Muscle layer of duodenum (tissue), 2 donors: Measurements from ENCODE around the gene RNF166.
A peak's percentile ranks its signal among the peaks of the same experiment; 100 is the strongest.

Experiments used
- H3K27ac ChIP-seq: one replicate; pipeline ENCODE4 v1.7.0; 2013; ENCODE audit warnings: mild to moderate bottlenecking, low read length
- H3K27me3 ChIP-seq: one replicate; pipeline ENCODE4 v1.7.0; 2013; ENCODE audit warnings: low read depth, mild to moderate bottlenecking, control low read depth, low read length
- H3K36me3 ChIP-seq, 2 donors: one replicate each; pipeline ENCODE4 v1.7.0; 2013; ENCODE audit warnings: low read length in 2 of 2, control low read depth in 1 of 2, mild to moderate bottlenecking in 1 of 2; ENCODE audit not compliant: insufficient read depth in 2 of 2, control insufficient read depth in 1 of 2
- H3K4me1 ChIP-seq, 2 donors: one replicate each; pipeline ENCODE4 v1.7.0; 2013; ENCODE audit warnings: low read length in 2 of 2, mild to moderate bottlenecking in 2 of 2, control low read depth in 1 of 2, moderate library complexity in 1 of 2; ENCODE audit not compliant: insufficient read depth in 2 of 2, control insufficient read depth in 1 of 2
- H3K4me3 ChIP-seq, 2 donors: one replicate each; pipeline ENCODE4 v1.7.0; 2013; ENCODE audit warnings: low read length in 2 of 2, low read depth in 1 of 2, mild to moderate bottlenecking in 1 of 2
- H3K9me3 ChIP-seq, 2 donors: one replicate each; pipeline ENCODE4 v1.7.0; 2013; ENCODE audit warnings: low read length in 2 of 2, control low read depth in 1 of 2, mild to moderate bottlenecking in 1 of 2; ENCODE audit not compliant: control insufficient read depth in 1 of 2
- donor health status: healthy.

RNF166 gene

DNA sequence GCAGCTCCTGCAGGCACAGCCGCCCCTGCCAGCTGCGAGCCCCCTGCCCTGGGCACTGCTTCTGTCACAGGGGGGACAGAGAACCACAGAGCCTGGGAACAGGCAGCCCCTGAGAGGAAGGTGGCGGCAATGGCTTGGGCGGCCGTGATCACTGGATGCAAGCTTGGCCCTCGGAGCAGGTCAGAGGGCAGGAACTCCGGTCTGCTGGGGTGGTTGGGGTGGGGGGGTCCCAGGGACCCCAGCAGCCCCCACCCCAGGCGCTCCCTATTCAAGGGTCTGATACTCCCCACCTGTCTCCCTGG, 53.5 kb downstream of the RNF166 start:
- Histone ChIP-seq H3K4me3 (no peak overlapping the region), H3K27ac (no peak overlapping the region), H3K36me3 (peaks cover 5 to 32% of the 10 kb centered on the region in 2 donors), H3K4me1 (peaks cover 4 to 20% of the 10 kb centered on the region in 2 donors), H3K9me3 (no peaks in the 10 kb centered on the region), H3K27me3 (no peaks in the 10 kb centered on the region)

- H3K27ac ChIP-seq, result no peak overlapping the region
- no peak overlapping the region for H3K4me3 ChIP-seq
- H3K27me3 ChIP-seq, result no peaks in the 10 kb centered on the region
- no peaks in the 10 kb centered on the region for H3K9me3 ChIP-seq
- H3K4me1 ChIP-seq, result peaks cover 4 to 20% of the 10 kb centered on the region in 2 donors
- H3K36me3 ChIP-seq, result peaks cover 5 to 32% of the 10 kb centered on the region in 2 donors
These were observed 54.0 kb downstream of the RNF166 start for GRCh38 chr16:88651989-88652761.

- Histone ChIP-seq H3K36me3 (peaks cover 5 to 32% of the 10 kb centered on the region in 2 donors), H3K9me3 (no peaks in the 10 kb centered on the region), H3K27me3 (no peaks in the 10 kb centered on the region), H3K4me3 (peak overlapping the region; percentile 42 to 80), H3K27ac (peak overlapping the region; percentile 60), H3K4me1 (peaks cover 4 to 20% of the 10 kb centered on the region in 2 donors)
These were observed 54.8 kb downstream of the RNF166 start for GRCh38 chr16:88651276-88651988.

DNA sequence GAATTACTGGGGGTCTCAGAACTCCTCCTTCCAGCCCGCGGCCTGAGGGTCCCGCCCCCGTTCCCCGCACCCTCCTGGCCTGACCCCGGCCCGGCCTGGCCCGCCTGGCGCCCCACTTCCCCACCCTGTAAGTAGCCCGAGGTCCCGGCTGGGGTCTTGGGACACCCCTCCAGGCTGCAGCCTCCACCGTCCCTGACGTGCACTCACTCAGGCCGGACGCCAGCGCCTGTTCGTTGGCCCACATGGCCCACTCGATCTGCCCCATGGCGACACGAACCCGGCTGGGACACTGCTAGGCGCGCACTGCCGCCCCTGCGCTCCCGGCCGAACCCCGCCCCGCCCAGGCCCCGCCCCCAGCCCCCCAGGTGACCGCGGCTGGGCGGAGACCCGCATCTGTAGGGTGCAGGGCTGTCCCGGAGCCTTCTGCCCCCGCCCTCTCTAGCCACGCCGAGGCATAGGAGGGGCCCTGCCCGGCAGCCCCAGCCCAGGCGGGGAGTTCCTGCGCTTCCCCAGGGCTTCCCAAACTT, 55.4 kb downstream of the RNF166 start, which contains the start of gene CYBA:
Gene CYBA (minus strand): TSS at position 305 of the 527 bp plus-strand sequence. CDS start 40 bp downstream, at position 265.
- peak within 1 kb of the TSS; percentile 67 for H3K27ac ChIP-seq
- peaks cover 4 to 20% of the 10 kb centered on the region in 2 donors for H3K4me1 ChIP-seq
- no peaks in the 10 kb centered on the region for H3K27me3 ChIP-seq
- peak within 1 kb of the TSS; percentile 68 to 80 for H3K4me3 ChIP-seq
- H3K36me3 ChIP-seq, result peaks cover 5 to 32% of the 10 kb centered on the region in 2 donors
- H3K9me3 ChIP-seq, result no peaks in the 10 kb centered on the region

DNA sequence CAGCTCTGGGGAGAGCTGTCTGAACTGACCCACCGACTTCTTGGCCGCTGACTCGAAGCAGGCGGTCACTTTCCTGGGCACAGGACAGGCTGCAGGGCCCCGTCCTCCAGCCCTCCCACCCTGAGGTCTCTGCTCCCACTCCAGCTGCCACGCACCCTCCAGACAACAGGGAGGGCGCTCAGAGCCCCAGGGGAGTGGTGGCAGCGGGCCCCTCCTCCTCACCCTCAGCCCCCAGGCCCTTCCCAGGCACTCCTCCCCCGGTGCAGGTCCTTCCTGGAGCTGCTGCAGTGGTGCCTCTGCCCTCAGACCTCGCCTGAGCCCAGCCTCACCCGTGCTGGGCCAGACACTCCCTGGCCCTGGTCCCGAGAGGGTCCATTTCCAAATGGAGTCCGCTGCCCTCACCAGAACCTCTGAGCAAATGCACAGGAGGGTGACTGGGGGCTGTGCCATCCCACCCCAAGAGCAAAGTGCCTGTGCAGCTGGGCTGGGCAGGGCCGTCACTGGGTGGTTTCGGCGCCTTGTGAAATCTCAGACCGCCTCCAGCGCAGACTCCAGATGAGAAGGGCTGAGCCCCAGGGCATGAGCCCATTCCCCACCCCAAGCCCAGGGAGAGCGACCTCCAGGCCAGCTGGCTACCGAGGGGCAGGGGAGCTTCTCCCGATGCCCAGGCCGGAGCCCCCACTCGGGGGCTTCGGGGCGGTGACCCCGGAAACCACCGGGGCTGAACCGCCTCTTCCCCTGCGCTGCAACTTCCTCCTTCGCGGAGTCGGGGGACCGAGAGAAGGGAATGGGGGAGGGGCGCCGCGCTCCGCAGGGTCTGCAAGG, 56.1 kb downstream of the RNF166 start:
- Histone ChIP-seq H3K27ac (peak overlapping the region; percentile 67), H3K27me3 (no peaks in the 10 kb centered on the region), H3K4me3 (peak overlapping the region; percentile 68 to 80), H3K9me3 (no peaks in the 10 kb centered on the region), H3K36me3 (peaks cover 5 to 32% of the 10 kb centered on the region in 2 donors), H3K4me1 (peaks cover 4 to 20% of the 10 kb centered on the region in 2 donors)

- Histone ChIP-seq H3K4me1 (peaks cover 4 to 20% of the 10 kb centered on the region in 2 donors), H3K4me3 (peak overlapping the region; percentile 68 to 80)
These were observed 56.8 kb downstream of the RNF166 start for GRCh38 chr16:88649195-88649923.

GRCh38 chr16:88647178-88648070, 58.8 kb downstream of the RNF166 start:
- H3K27ac ChIP-seq, result no peak overlapping the region
- H3K4me1 ChIP-seq, result peaks cover 4 to 20% of the 10 kb centered on the region in 2 donors
- no peaks in the 10 kb centered on the region for H3K27me3 ChIP-seq
- H3K9me3 ChIP-seq, result no peaks in the 10 kb centered on the region
- H3K36me3 ChIP-seq, result peaks cover 0 to 12% of the 10 kb centered on the region in 2 donors
- no peak overlapping the region for H3K4me3 ChIP-seq

More at GRCh38 chr16:88649195-88649923, 56.8 kb downstream of the RNF166 start:
- Histone ChIP-seq H3K36me3 (peaks cover 0 to 24% of the 10 kb centered on the region in 2 donors), H3K27ac (no peak overlapping the region), H3K27me3 (no peaks in the 10 kb centered on the region), H3K9me3 (no peaks in the 10 kb centered on the region)
